GM12874 (cell line): Measurements from ENCODE around the gene LPP.

Experiments used
- CTCF ChIP-seq: IDR thresholded peaks from 2 replicates; pipeline ENCODE4 v1.5.1; 2011; ENCODE audit warnings: low read depth, mild to moderate bottlenecking, control low read depth, low read length, moderate library complexity; ENCODE audit not compliant: insufficient read depth

Gene LPP

GRCh38 chr3:188817103-188817934 lies 663.4 kb downstream of the LPP start:
- no peak for TF ChIP-seq CTCF

- TF ChIP-seq CTCF = no peak
Observed at GRCh38 chr3:188817935-188818269, 663.9 kb downstream of the LPP start.

- no peak for TF ChIP-seq CTCF
Observed at GRCh38 chr3:188818282-188818681, 664.3 kb downstream of the LPP start.

GRCh38 chr3:188819939-188820338 lies 666.0 kb downstream of the LPP start:
- no peak for TF ChIP-seq CTCF

GRCh38 chr3:188822004-188822403 lies 668.0 kb downstream of the LPP start:
- TF ChIP-seq CTCF = no peak

GRCh38 chr3:188822411-188822810 lies 668.5 kb downstream of the LPP start:
- no peak for TF ChIP-seq CTCF

GRCh38 chr3:188824566-188824965 lies 670.6 kb downstream of the LPP start:
- TF ChIP-seq CTCF = no peak

- TF ChIP-seq CTCF = no peak
Observed at GRCh38 chr3:188825901-188826300, 671.9 kb downstream of the LPP start.
